Suprapubic skin (tissue), 4 donors: ENCODE results near the gene MRPL27.

Experiments
- EP300 ChIP-seq: sonication (generic); formaldehyde crosslinking; IDR thresholded peaks from one replicate; pipeline ENCODE4 v1.6.1; 2017; ENCODE audit warnings: antibody characterized with exemption
- POLR2A ChIP-seq, 2 donors: fragments of 450-650 bp; IDR thresholded peaks; one replicate each; pipeline ENCODE4 v1.6.1; 2017; ENCODE audit warnings: antibody characterized with exemption in 2 of 2, mild to moderate bottlenecking in 2 of 2, moderate library complexity in 2 of 2
- POLR2AphosphoS5 ChIP-seq, 3 donors: sonication (generic); formaldehyde crosslinking; IDR thresholded peaks; one replicate each; pipeline ENCODE4 v1.6.1; 2017; ENCODE audit warnings: antibody characterized with exemption in 3 of 3
- TF ChIP-seq, protein P1 (sequence below), 2 donors: fragments of 200-600 bp in 1 of 2; fragments of 450-650 bp in 1 of 2; sonication (generic) in 1 of 2; IDR thresholded peaks; one replicate each; pipeline ENCODE4 v1.5.1; 2016 to 2019; ENCODE audit warnings: antibody characterized with exemption in 2 of 2, mild to moderate bottlenecking in 1 of 2, moderate library complexity in 1 of 2

- TF ChIP-seq POLR2AphosphoS5 (IDR thresholded peaks at IDR 0.05) (no peak), POLR2A (IDR thresholded peaks at IDR 0.05) (no peak), EP300 (no peak)
- TF ChIP-seq, protein P1, sequence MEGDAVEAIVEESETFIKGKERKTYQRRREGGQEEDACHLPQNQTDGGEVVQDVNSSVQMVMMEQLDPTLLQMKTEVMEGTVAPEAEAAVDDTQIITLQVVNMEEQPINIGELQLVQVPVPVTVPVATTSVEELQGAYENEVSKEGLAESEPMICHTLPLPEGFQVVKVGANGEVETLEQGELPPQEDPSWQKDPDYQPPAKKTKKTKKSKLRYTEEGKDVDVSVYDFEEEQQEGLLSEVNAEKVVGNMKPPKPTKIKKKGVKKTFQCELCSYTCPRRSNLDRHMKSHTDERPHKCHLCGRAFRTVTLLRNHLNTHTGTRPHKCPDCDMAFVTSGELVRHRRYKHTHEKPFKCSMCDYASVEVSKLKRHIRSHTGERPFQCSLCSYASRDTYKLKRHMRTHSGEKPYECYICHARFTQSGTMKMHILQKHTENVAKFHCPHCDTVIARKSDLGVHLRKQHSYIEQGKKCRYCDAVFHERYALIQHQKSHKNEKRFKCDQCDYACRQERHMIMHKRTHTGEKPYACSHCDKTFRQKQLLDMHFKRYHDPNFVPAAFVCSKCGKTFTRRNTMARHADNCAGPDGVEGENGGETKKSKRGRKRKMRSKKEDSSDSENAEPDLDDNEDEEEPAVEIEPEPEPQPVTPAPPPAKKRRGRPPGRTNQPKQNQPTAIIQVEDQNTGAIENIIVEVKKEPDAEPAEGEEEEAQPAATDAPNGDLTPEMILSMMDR (IDR thresholded peaks at IDR 0.05): no peak
Measured at GRCh38 chr17:50360486-50361115, 12.4 kb downstream of the MRPL27 start.
